Calu3 (cell line): Measurements from ENCODE around the gene CYFIP2. TPM values are rescaled to one million over a fixed set of nuclear protein-coding genes. Genes with fewer than 3 reads are reported as not detected.

Experiments used
- BruUV-seq: library from RNA; stranded (reverse); fragments of 400-500 nt; replicated peaks from 2 replicates; lab custom pipeline; 2021; lab: Mats Ljungman, UMichigan
- CTCF ChIA-PET: fragments of 300-600 bp; sonication (Branson Sonifier 250); formaldehyde crosslinking; loops from one replicate; lab custom pipeline; 2022; ENCODE audit warnings: antibody characterized with exemption; lab: Charles Lee
- DNase-seq: peaks from one replicate; pipeline ENCODE4 v3.0.0; 2022
- H3K27ac Mint-ChIP-seq: one replicate; pipeline ENCODE4 v1.8.0; 2022; ENCODE audit warnings: mixed read lengths; ENCODE audit not compliant: unreplicated experiment
- H3K27me3 Mint-ChIP-seq: one replicate; pipeline ENCODE4 v1.8.0; 2022; ENCODE audit warnings: mixed read lengths; ENCODE audit not compliant: unreplicated experiment
- H3K36me3 Mint-ChIP-seq: one replicate; pipeline ENCODE4 v1.8.0; 2022; ENCODE audit warnings: mild to moderate bottlenecking, moderate library complexity, mixed read lengths; ENCODE audit not compliant: insufficient read depth, unreplicated experiment
- H3K4me1 Mint-ChIP-seq: one replicate; pipeline ENCODE4 v1.8.0; 2022; ENCODE audit warnings: mild to moderate bottlenecking, low read depth, mixed read lengths; ENCODE audit not compliant: unreplicated experiment
- H3K4me3 Mint-ChIP-seq: one replicate; pipeline ENCODE4 v1.8.0; 2022; ENCODE audit warnings: mild to moderate bottlenecking, low read depth, moderate library complexity, mixed read lengths; ENCODE audit not compliant: unreplicated experiment
- H3K9me3 Mint-ChIP-seq: one replicate; pipeline ENCODE4 v1.8.0; 2022; ENCODE audit warnings: low read depth, mixed read lengths; ENCODE audit not compliant: unreplicated experiment
- intact Hi-C: fragments of 100-400 bp; cut with micrococcal nuclease; formaldehyde crosslinking; loops from one replicate; pipeline ENCODE4 v1.10.0; 2022; ENCODE audit not compliant: unreplicated experiment
- total RNA-seq: library from RNA; stranded (reverse); gene quantifications from 2 replicates; pipeline ENCODE4 v1.2.3, GENCODE V29; 2022
- TF ChIP-seq, protein P1 (sequence below): fragments of 200-600 bp; IDR thresholded peaks from one replicate; pipeline ENCODE4 v1.8.0; 2022; ENCODE audit warnings: antibody characterized with exemption; ENCODE audit not compliant: unreplicated experiment

The CYFIP2 gene
- total RNA-seq, 1 experiment from 2014 or later = 37.8 TPM

DNA sequence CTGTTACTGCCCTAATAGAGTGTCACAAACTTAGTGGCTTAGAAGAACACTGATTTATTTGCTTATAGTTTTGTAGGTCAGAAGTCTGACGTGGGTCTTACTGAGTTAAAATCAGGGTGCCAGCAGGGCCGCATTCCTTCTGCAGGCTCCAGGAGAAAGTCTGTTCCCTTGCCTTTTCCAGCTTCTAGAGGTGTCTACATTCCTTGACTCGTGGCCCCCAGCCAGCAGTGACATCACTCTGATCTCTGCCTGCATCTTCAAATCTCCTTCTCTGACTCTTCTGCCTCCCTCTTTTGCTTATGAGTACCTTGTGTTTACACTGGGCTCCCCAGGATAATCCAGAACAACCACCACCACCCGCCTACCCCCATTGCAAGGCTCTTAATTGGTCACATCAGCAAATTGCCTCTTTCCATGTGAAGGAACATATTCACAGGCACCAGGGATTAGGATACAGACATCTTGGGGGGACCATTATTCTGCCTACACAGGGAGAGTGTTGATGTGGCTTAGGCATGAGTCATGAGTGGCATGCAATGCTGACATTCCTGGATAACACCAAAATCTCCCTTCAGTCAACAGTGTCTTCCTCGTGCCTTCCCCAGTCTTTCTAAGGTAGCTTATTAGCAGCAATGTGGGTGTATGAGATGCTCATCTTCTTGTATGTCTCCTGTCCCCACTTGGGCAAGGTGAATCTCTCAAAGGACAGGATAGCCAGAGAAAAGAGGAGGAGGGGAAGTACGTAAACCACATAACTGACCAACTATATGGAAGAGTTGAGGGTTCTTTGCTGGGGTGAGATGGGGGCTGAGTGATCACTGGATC, 24.4 kb downstream of the CYFIP2 start:
- Mint-ChIP-seq H3K4me1 (peaks cover 34% of the 10 kb centered on the region), H3K27ac (peak overlapping the region; percentile 62), H3K4me3 (peak overlapping the region; percentile 3), H3K27me3 (no peaks in the 10 kb centered on the region), H3K9me3 (no peaks in the 10 kb centered on the region), H3K36me3 (peaks cover 9% of the 10 kb centered on the region)
- no TSS peak for BruUV-seq
- TF ChIP-seq, protein P1, sequence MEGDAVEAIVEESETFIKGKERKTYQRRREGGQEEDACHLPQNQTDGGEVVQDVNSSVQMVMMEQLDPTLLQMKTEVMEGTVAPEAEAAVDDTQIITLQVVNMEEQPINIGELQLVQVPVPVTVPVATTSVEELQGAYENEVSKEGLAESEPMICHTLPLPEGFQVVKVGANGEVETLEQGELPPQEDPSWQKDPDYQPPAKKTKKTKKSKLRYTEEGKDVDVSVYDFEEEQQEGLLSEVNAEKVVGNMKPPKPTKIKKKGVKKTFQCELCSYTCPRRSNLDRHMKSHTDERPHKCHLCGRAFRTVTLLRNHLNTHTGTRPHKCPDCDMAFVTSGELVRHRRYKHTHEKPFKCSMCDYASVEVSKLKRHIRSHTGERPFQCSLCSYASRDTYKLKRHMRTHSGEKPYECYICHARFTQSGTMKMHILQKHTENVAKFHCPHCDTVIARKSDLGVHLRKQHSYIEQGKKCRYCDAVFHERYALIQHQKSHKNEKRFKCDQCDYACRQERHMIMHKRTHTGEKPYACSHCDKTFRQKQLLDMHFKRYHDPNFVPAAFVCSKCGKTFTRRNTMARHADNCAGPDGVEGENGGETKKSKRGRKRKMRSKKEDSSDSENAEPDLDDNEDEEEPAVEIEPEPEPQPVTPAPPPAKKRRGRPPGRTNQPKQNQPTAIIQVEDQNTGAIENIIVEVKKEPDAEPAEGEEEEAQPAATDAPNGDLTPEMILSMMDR = no peak
- intact Hi-C loops = loop anchor here (2.0 kb wide), 1 partner anchor 24 kb away; the partner anchor contains the start of gene CYFIP2
- peak; percentile 23 for DNase-seq
- CTCF ChIA-PET = interaction anchor here (0.7 kb wide), 1 partner anchor 894 kb away, joined by 3 read pairs; no protein-coding TSS in a partner anchor

DNA sequence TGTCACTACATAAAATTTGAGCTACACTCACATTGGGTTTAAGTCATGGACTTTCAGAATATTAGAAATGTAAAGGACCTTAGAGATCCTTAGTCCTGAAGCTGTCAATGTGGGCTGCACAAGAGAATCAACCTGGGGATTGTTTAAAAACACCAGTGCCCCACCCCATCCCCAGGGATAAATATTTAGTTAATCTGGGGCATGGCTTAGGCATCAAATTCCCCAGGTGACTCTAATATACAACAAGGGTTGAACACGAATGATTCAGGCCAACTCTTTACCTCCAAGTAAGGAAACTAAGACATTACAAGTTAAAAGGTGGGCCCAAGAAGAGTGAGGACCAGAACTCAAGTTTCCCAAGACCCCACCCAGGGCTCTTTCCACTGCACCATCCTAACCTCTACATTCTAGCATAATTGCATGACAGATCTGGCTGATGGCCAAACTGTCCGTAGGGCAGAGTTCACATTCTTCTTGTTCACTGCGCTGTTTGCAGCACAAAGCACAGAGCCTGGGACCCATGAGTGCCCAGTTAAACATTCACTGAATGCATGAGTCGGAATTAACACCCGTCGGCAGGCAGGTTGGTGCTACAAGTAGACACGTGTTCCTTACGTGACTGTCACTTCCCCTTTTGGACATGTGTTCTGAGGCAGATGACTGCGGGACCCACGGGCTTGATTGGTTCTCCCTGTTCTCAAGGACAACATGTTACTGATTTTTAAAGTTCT, 25.2 kb downstream of the CYFIP2 start:
- CTCF ChIA-PET = interaction anchor here (0.7 kb wide), 1 partner anchor 895 kb away, joined by 3 read pairs; no protein-coding TSS in a partner anchor
- H3K4me1 Mint-ChIP-seq = peaks cover 34% of the 10 kb centered on the region
- peak overlapping the region; percentile 3 for H3K4me3 Mint-ChIP-seq
- TF ChIP-seq, protein P1 = no peak
- peaks cover 9% of the 10 kb centered on the region for H3K36me3 Mint-ChIP-seq
- H3K9me3 Mint-ChIP-seq = no peaks in the 10 kb centered on the region
- H3K27me3 Mint-ChIP-seq = no peaks in the 10 kb centered on the region
- peak; percentile 86 for DNase-seq
- no TSS peak for BruUV-seq
- peak overlapping the region; percentile 62 for H3K27ac Mint-ChIP-seq
- intact Hi-C loops = loop anchor here (2.0 kb wide), 1 partner anchor 24 kb away; the partner anchor contains the start of gene CYFIP2

DNA sequence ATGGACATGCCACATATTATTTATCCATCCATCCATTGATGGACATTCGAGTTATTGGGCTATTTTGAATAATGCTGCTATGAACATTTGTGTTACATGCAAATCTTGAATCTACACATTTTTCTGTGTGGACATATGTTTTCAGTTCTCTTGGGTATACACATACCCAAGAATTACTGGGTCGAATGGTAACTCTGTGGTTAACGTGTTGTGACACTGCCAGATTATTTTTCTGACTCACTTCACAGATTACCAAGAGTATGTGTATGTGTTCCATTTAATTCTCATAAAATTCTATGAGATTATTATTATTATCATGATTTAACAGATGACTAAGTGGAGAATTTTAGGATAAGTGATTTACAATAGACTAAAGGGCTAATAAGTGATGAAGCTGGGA, 26.7 kb downstream of the CYFIP2 start:
- no peaks in the 10 kb centered on the region for H3K9me3 Mint-ChIP-seq
- H3K36me3 Mint-ChIP-seq = peaks cover 9% of the 10 kb centered on the region
- no peak for DNase-seq
- H3K27me3 Mint-ChIP-seq = no peaks in the 10 kb centered on the region
- H3K4me1 Mint-ChIP-seq = peaks cover 34% of the 10 kb centered on the region
- no TSS peak for BruUV-seq
- intact Hi-C loops = no loop called here
- no peak overlapping the region for H3K27ac Mint-ChIP-seq
- CTCF ChIA-PET = no interaction called here
- TF ChIP-seq, protein P1 = no peak
- H3K4me3 Mint-ChIP-seq = no peak overlapping the region

DNA sequence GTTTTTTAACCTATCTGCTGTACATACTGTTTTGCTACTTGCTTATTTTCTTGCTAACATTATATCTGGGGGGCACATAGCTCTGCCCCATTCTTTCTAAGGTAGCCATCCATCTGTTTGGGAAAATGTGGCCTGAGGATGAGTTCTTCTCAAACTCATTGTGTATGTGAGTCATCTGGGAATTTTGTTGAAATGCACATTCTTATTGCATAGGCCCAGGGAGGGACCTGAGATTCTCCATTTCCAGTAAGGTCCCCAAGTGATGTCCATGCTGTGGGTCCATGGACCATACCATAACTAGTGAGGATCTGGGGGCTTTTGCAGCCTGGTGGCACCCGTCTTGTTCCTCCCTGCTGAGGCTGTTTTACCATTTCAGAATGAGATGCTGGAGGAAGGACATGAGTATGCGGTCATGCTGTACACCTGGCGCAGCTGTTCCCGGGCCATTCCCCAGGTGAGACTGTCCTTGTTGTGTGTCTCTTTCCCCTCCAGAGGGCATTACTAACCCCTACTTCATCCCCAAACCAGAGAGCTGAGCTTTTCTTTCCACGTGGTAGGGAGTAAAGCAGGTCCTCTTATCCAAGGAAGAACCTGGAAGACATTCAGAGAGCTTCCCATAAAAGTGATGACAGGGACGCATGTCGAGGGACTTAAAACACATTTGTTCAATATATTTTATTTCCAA, 28.6 kb downstream of the CYFIP2 start:
- intact Hi-C loops = no loop called here
- DNase-seq = no peak

More for the DNA sequence above, 28.6 kb downstream of the CYFIP2 start:
- Mint-ChIP-seq H3K27me3 (no peaks in the 10 kb centered on the region), H3K4me3 (no peak overlapping the region), H3K4me1 (peaks cover 24% of the 10 kb centered on the region), H3K36me3 (peaks cover 9% of the 10 kb centered on the region), H3K27ac (no peak overlapping the region), H3K9me3 (no peaks in the 10 kb centered on the region)
- TF ChIP-seq, protein P1 = no peak
- no TSS peak for BruUV-seq
- CTCF ChIA-PET = no interaction called here
